GM12878 (cell line): ENCODE results near the gene OSM. TPM values are rescaled to one million over a fixed set of nuclear protein-coding genes. Genes with fewer than 3 reads are reported as not detected.

ENCODE experiments used
- ATAC-seq: fragments of 200-7000 bp; cut with Tn5 transposase; 3 replicates; pipeline ENCODE4 v1.9.1; 2020; ENCODE audit warnings: mild to moderate bottlenecking, moderate library complexity
- BruUV-seq: library from RNA; stranded (reverse); fragments of 400-500 nt; replicated peaks from 2 replicates; lab custom pipeline; 2021; lab: Mats Ljungman, UMichigan
- CTCF ChIA-PET: fragments of 300-600 bp; sonication (Branson Sonifier 250); formaldehyde crosslinking; extraction: SDS; loops from one replicate; lab custom pipeline; 2021; ENCODE audit warnings: inconsistent platforms; lab: Yijun Ruan, JAX
- POLR2A ChIA-PET: fragments of 350-600 bp; formaldehyde crosslinking; extraction: SDS; loops from one replicate; lab custom pipeline; 2021; ENCODE audit warnings: inconsistent platforms; lab: Charles Lee
- RAD21 ChIA-PET: fragments of 300-600 bp; sonication (Branson Sonifier 250); formaldehyde crosslinking; loops from one replicate; lab custom pipeline; 2023; ENCODE audit warnings: antibody characterized with exemption; ENCODE audit not compliant: unreplicated experiment; lab: Charles Lee
- SMC1A ChIA-PET: fragments of 300-600 bp; sonication (Branson Sonifier 250); formaldehyde crosslinking; loops from one replicate; lab custom pipeline; 2023; ENCODE audit not compliant: unreplicated experiment, uncharacterized antibody; lab: Charles Lee
- DNase-seq: peaks from one replicate; pipeline ENCODE4 v3.0.0-alpha.2; 2011; ENCODE audit warnings: low read depth, low spot score
- FAIRE-seq: peaks from 3 replicates; lab custom pipeline; 2011; peaks lifted over from hg19 to GRCh38; lab: Jason Lieb, UNC
- H2AFZ ChIP-seq: 2 replicates; pipeline ENCODE4 v1.6.0; 2011; ENCODE audit warnings: low read depth, low read length, control low read depth; ENCODE audit not compliant: control insufficient read depth
- H3K27ac ChIP-seq: 2 replicates; pipeline ENCODE4 v1.5.1; 2011; ENCODE audit warnings: control low read depth; ENCODE audit not compliant: control insufficient read depth, insufficient read depth
- H3K27me3 ChIP-seq, 2 experiments: replicated peaks in 1 of 2; 2 replicates each; pipeline versions ENCODE4 v1.6.0 to v1.6.1; 2011; ENCODE audit warnings: low read length in 1 of 2; ENCODE audit not compliant: control insufficient read depth in 2 of 2, insufficient read depth in 2 of 2
- H3K36me3 ChIP-seq, 2 experiments: 2 replicates each; pipeline ENCODE4 v1.5.1; 2011; ENCODE audit warnings: low read length in 1 of 2; ENCODE audit not compliant: control insufficient read depth in 2 of 2, insufficient read depth in 2 of 2
- H3K4me1 ChIP-seq: 2 replicates; pipeline ENCODE4 v1.6.1; 2011; ENCODE audit warnings: mild to moderate bottlenecking, low read length, moderate library complexity, mixed read lengths; ENCODE audit not compliant: control insufficient read depth, insufficient read depth
- H3K4me2 ChIP-seq: 2 replicates; pipeline ENCODE4 v1.6.0; 2011; ENCODE audit warnings: control low read depth; ENCODE audit not compliant: control insufficient read depth, insufficient read depth
- H3K4me3 ChIP-seq: fragments of 200-600 bp; sonication (generic); 2 replicates; pipeline ENCODE4 v1.5.1; 2016
- H3K79me2 ChIP-seq: 2 replicates; pipeline ENCODE4 v1.6.0; 2011; ENCODE audit warnings: low read length; ENCODE audit not compliant: control insufficient read depth, insufficient read depth
- H3K9ac ChIP-seq: 2 replicates; pipeline ENCODE4 v1.8.0; 2011; ENCODE audit warnings: low read length, control low read depth, mixed read lengths; ENCODE audit not compliant: control insufficient read depth, insufficient read depth
- H3K9me3 ChIP-seq: replicated peaks from 3 replicates; pipeline ENCODE4 v1.5.1; 2011; ENCODE audit warnings: mild to moderate bottlenecking, low read length; ENCODE audit not compliant: control insufficient read depth, insufficient read depth
- H4K20me1 ChIP-seq: 2 replicates; pipeline ENCODE4 v1.6.0; 2011; ENCODE audit not compliant: control insufficient read depth, insufficient read depth
- ATF3 ChIP-seq: IDR thresholded peaks from 2 replicates; pipeline ENCODE4 v1.6.1; 2011; ENCODE audit warnings: low read depth, mild to moderate bottlenecking, low read length, moderate library complexity, borderline replicate concordance; ENCODE audit errors: extremely low read depth
- BRCA1 ChIP-seq: IDR thresholded peaks from 2 replicates; pipeline ENCODE4 v1.6.1; 2011; ENCODE audit warnings: low read depth, low read length, improper control_type of control experiment
- CBX3 ChIP-seq: fragments of 200-600 bp; sonication (generic); IDR thresholded peaks from 2 replicates; pipeline ENCODE4 v1.6.1; 2016; ENCODE audit warnings: low read depth, borderline replicate concordance
- FOS ChIP-seq: IDR thresholded peaks from 3 replicates; pipeline ENCODE4 v1.6.1; 2011; ENCODE audit warnings: borderline replicate concordance; ENCODE audit not compliant: insufficient read length; ENCODE audit errors: extremely low read depth
- KDM1A ChIP-seq: fragments of 200-600 bp; sonication (generic); IDR thresholded peaks from 2 replicates; pipeline ENCODE4 v1.6.1; 2016; ENCODE audit warnings: borderline replicate concordance
- MYB ChIP-seq: fragments of 150-350 bp; IDR thresholded peaks from 2 replicates; pipeline ENCODE4 v1.6.1; 2014; ENCODE audit warnings: mild to moderate bottlenecking, low read depth, low read length, borderline replicate concordance
- PKNOX1 ChIP-seq: fragments of 450-650 bp; IDR thresholded peaks from 2 replicates; pipeline ENCODE4 v1.6.1; 2016; ENCODE audit warnings: mild to moderate bottlenecking
- RCOR1 ChIP-seq: conservative IDR thresholded peaks from 2 replicates; pipeline ENCODE4 v1.6.1; 2012; ENCODE audit warnings: low read depth, low read length, improper control_type of control experiment
- REST ChIP-seq: IDR thresholded peaks from 2 replicates; pipeline ENCODE4 v1.6.1; 2012; ENCODE audit warnings: mild to moderate bottlenecking, low read depth, low read length
- SMAD1 ChIP-seq: fragments of 450-650 bp; IDR thresholded peaks from 2 replicates; pipeline ENCODE4 v1.6.1; 2018; ENCODE audit warnings: mild to moderate bottlenecking, low read depth; ENCODE audit not compliant: partially characterized antibody
- STAT3 ChIP-seq: IDR thresholded peaks from 2 replicates; pipeline ENCODE4 v1.6.1; 2011; ENCODE audit warnings: low read depth, low read length, improper control_type of control experiment
- USF1 ChIP-seq: IDR thresholded peaks from 2 replicates; pipeline ENCODE4 v1.6.1; 2011; ENCODE audit warnings: borderline replicate concordance, low read depth, mild to moderate bottlenecking, moderate library complexity, mixed read lengths, low read length; ENCODE audit not compliant: insufficient read depth; ENCODE audit errors: extremely low read length
- ZNF217 ChIP-seq: fragments of 450-650 bp; IDR thresholded peaks from 2 replicates; pipeline ENCODE4 v1.6.1; 2017; ENCODE audit warnings: antibody characterized with exemption, mild to moderate bottlenecking
- ZNF24 ChIP-seq: fragments of 450-650 bp; IDR thresholded peaks from 2 replicates; pipeline ENCODE4 v1.6.1; 2017; ENCODE audit warnings: antibody characterized with exemption, mild to moderate bottlenecking
- ZNF622 ChIP-seq: fragments of 450-650 bp; IDR thresholded peaks from 2 replicates; pipeline ENCODE4 v1.6.1; 2017; ENCODE audit warnings: mild to moderate bottlenecking, inconsistent platforms
- ZZZ3 ChIP-seq: IDR thresholded peaks from 2 replicates; pipeline ENCODE4 v1.6.1; 2011; ENCODE audit warnings: low read depth; ENCODE audit not compliant: control insufficient read depth, insufficient read length
- WGBS: methylation state at CpG from one replicate; pipeline ENCODE4 v1.1.6; 2016; ENCODE audit warnings: low lambda C conversion rate; ENCODE audit not compliant: insufficient replicate concordance, insufficient coverage; ENCODE audit errors: missing lambda C conversion rate; 5-methylcytosine and 5-hydroxymethylcytosine counted together
- in situ Hi-C: fragments of 300-500 bp; cut with MboI; formaldehyde crosslinking; loops from 9 replicates; pipeline ENCODE4 v1.14.3; 2018; ENCODE audit warnings: mixed read lengths
- intact Hi-C: fragments of 100-400 bp; cut with micrococcal nuclease; formaldehyde crosslinking; loops from one replicate; pipeline ENCODE4 v1.14.2; 2022; ENCODE audit not compliant: unreplicated experiment
- polyA plus RNA-seq, 11 experiments: library from polyadenylated mRNA; depleted of rRNA in 4 of 11; unstranded in 6 of 11; stranded (reverse) in 5 of 11; fragments of >200 nt; fragmentation: Nextera tagmentation in 4 of 11; fragmentation: Illumina TruSeq in 1 of 11; extraction: Ambion mirVana in 4 of 11; extraction: Trizol in 1 of 11; gene quantifications; 1 replicate in 1 of 11; 2 replicates in 10 of 11; pipeline versions ENCODE4 v1.2.1 to v1.2.3, GENCODE V29; 2011 to 2016; ENCODE audit warnings: inconsistent platforms in 2 of 11, missing spikeins in 2 of 11, low read depth in 1 of 11
- total RNA-seq, 4 experiments: library from RNA; depleted of rRNA in 3 of 4; stranded (reverse); fragments of >200 nt in 3 of 4; fragmentation: Illumina TruSeq in 1 of 4; extraction: Trizol in 1 of 4; gene quantifications; 2 replicates each; pipeline versions ENCODE4 v1.2.1 to v1.2.3, GENCODE V29; 2013 to 2021

OSM gene
- total and polyA plus RNA-seq, 10 of the 15 experiments (the other 5 are each of a cell fraction or from before 2014, with no cell fraction given) = 0.06 to 1.4 (median 0.59) TPM

- BruUV-seq = no TSS peak
- no peak overlapping the region for H3K9ac ChIP-seq
Observed at GRCh38 chr22:30268331-30268730, 1.7 kb upstream of the OSM start.

More at GRCh38 chr22:30268331-30268730, 1.7 kb upstream of the OSM start:
- Histone ChIP-seq H3K27me3 (no peaks in the 10 kb centered on the region), H4K20me1 (no peaks in the 10 kb centered on the region), H3K4me3 (no peak overlapping the region), H3K36me3 (no peaks in the 10 kb centered on the region), H3K79me2 (peaks cover 18% of the 10 kb centered on the region), H3K9me3 (no peaks in the 10 kb centered on the region), H3K27ac (no peak overlapping the region), H3K4me2 (no peak overlapping the region; the same call in 1 of the 2 replicates), H3K4me1 (peaks cover 21% of the 10 kb centered on the region), H2AFZ (no peak overlapping the region)
- POLR2A ChIA-PET = no interaction called here
- SMC1A ChIA-PET = interaction anchor here (0.6 to 1.9 kb wide), 3 partner anchors 20 to 229 kb away, joined by 4 to 6 read pairs (median 4); no protein-coding TSS in a partner anchor
- ATAC-seq = no peak
- CTCF ChIA-PET = interaction anchor here (0.8 to 3.2 kb wide), 3 partner anchors 17 to 124 kb away, joined by 3 to 17 read pairs (median 6); no protein-coding TSS in a partner anchor
- FAIRE-seq = no peak
- in situ Hi-C loops = no loop called here
- no peak for DNase-seq
- 98% methylated on average over 8 of the region's 8 CpGs for WGBS
- intact Hi-C loops = no loop called here
- RAD21 ChIA-PET = no interaction called here
- TF ChIP-seq PKNOX1 = no peak
- no peak for TF ChIP-seq BRCA1
- TF ChIP-seq ZZZ3 = no peak
- no peak for TF ChIP-seq ZNF24
- no peak for TF ChIP-seq USF1
- TF ChIP-seq ATF3 = no peak
- no peak for TF ChIP-seq REST
- no peak for TF ChIP-seq KDM1A
- no peak for TF ChIP-seq ZNF622
- TF ChIP-seq SMAD1 = no peak
- TF ChIP-seq CBX3 = no peak
- no peak for TF ChIP-seq STAT3
- TF ChIP-seq ZNF217 = no peak
- no peak for TF ChIP-seq RCOR1
- TF ChIP-seq MYB = no peak
- TF ChIP-seq FOS = no peak
